Smooth muscle cell (in vitro differentiated cells): ENCODE measurements around the gene TMEM26. TPM values are rescaled to one million over a fixed set of nuclear protein-coding genes. Genes with fewer than 3 reads are reported as not detected.

ENCODE experiments used
- DNase-seq: peaks from one replicate; lab custom pipeline; 2025; ENCODE audit not compliant: unreplicated experiment; lab: John Stamatoyannopoulos, UW
- H2AFZ ChIP-seq: fragments of 200-600 bp; sonication (generic); 2 replicates; pipeline ENCODE4 v1.6.0; 2016; ENCODE audit warnings: antibody characterized with exemption, low read depth, mild to moderate bottlenecking
- H3F3A ChIP-seq: fragments of 200-600 bp; sonication (generic); 2 replicates; pipeline ENCODE4 v1.6.0; 2017; ENCODE audit warnings: antibody characterized with exemption, low read depth
- H3K27ac ChIP-seq: fragments of 200-600 bp; sonication (generic); 2 replicates; pipeline ENCODE4 v1.5.1; 2016; ENCODE audit warnings: low read depth, mild to moderate bottlenecking
- H3K27me3 ChIP-seq: fragments of 200-600 bp; sonication (generic); 2 replicates; pipeline ENCODE4 v1.6.1; 2016; ENCODE audit warnings: low read depth, mild to moderate bottlenecking
- H3K36me3 ChIP-seq: fragments of 200-600 bp; sonication (generic); 2 replicates; pipeline ENCODE4 v1.5.1; 2016; ENCODE audit warnings: low read depth
- H3K4me1 ChIP-seq: fragments of 200-600 bp; sonication (generic); 2 replicates; pipeline ENCODE4 v1.5.1; 2016; ENCODE audit warnings: low read depth
- H3K4me2 ChIP-seq: fragments of 200-600 bp; sonication (generic); 2 replicates; pipeline ENCODE4 v1.6.0; 2016; ENCODE audit warnings: mild to moderate bottlenecking
- H3K4me3 ChIP-seq: fragments of 200-600 bp; sonication (generic); 2 replicates; pipeline ENCODE4 v1.5.1; 2016; ENCODE audit warnings: mild to moderate bottlenecking
- H3K79me2 ChIP-seq: fragments of 200-600 bp; sonication (generic); 2 replicates; pipeline ENCODE4 v1.6.0; 2016; ENCODE audit warnings: low read depth, mild to moderate bottlenecking
- H3K9ac ChIP-seq: fragments of 200-600 bp; sonication (generic); 2 replicates; pipeline ENCODE4 v1.6.0; 2016; ENCODE audit warnings: low read depth
- H3K9me3 ChIP-seq: fragments of 200-600 bp; sonication (generic); replicated peaks from 2 replicates; pipeline ENCODE4 v1.5.1; 2016; ENCODE audit warnings: low read depth
- H4K20me1 ChIP-seq: fragments of 200-600 bp; sonication (generic); 2 replicates; pipeline ENCODE4 v1.6.0; 2016; ENCODE audit warnings: low read depth
- WGBS: methylation state at CpG from one replicate; pipeline ENCODE4 v1.1.7; 2016; ENCODE audit warnings: low lambda C conversion rate; 5-methylcytosine and 5-hydroxymethylcytosine counted together
- polyA plus RNA-seq: library from polyadenylated mRNA; unstranded; fragments of >200 nt; fragmentation: Nextera tagmentation; extraction: Ambion mirVana; gene quantifications from 2 replicates; pipeline ENCODE4 v1.2.1, GENCODE V29; 2016
- total RNA-seq: library from RNA; depleted of rRNA; stranded (reverse); fragments of >200 nt; gene quantifications from 2 replicates; pipeline ENCODE4 v1.2.3, GENCODE V29; 2014
- TF ChIP-seq, protein P1 (sequence below): fragments of 200-600 bp; sonication (generic); IDR thresholded peaks from 2 replicates; pipeline ENCODE4 v1.5.1; 2017; ENCODE audit warnings: borderline replicate concordance, mild to moderate bottlenecking, antibody characterized with exemption; ENCODE audit not compliant: insufficient read depth, poor library complexity, severe bottlenecking

Gene TMEM26
- total and polyA plus RNA-seq, 2 experiments from 2014 or later = not detected

DNA sequence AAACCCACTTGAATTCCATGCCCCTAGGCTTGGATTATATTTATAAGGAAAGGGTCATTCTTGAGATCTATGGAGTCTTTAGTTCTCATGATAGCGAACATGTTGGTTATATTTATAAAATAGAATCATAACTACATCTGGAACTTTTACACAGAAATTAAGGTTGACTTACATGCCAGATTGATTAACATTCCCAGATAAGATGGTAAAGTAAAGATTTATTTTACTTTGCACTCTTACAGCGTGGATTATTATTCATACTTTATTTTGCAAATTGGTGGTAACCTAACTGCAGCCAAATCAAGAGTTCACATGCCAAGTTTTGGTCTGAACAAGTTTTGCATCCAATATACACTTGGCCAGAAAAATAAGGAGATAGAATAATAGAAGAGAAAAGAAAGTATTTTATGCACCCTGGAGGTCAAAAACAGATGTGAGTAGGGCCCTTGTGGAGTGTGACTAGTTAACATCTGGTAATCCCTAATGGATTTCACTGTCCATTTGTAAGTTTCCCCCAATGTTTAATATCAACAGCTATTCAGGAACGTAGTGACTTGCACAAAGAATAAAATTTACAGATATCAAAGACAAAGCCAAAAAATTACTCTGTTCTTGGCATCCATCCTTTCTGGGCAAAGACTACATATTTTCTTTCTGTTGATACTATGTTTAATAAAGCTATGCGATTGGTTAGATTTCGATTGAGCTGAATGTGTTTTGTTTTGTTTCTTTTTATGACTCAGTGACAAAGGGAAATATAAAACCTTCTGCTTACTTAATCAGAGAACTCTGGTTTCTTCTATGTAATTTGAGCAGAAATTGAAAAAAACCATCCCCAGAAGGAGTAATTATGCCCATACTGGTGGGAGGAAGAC lies 10.1 kb upstream of the TMEM26 start:
- Histone ChIP-seq H3K79me2 (no peaks in the 10 kb centered on the region), H3K4me1 (no peaks in the 10 kb centered on the region), H3F3A (no peaks in the 10 kb centered on the region), H3K9ac (no peak overlapping the region), H3K4me2 (no peak overlapping the region), H3K4me3 (no peak overlapping the region), H4K20me1 (no peaks in the 10 kb centered on the region), H3K9me3 (no peaks in the 10 kb centered on the region), H2AFZ (no peak overlapping the region), H3K27ac (no peak overlapping the region), H3K36me3 (no peaks in the 10 kb centered on the region), H3K27me3 (no peaks in the 10 kb centered on the region)
- no peak for DNase-seq
- 88% methylated on average over 5 of the region's 5 CpGs for WGBS
- TF ChIP-seq, protein P1, sequence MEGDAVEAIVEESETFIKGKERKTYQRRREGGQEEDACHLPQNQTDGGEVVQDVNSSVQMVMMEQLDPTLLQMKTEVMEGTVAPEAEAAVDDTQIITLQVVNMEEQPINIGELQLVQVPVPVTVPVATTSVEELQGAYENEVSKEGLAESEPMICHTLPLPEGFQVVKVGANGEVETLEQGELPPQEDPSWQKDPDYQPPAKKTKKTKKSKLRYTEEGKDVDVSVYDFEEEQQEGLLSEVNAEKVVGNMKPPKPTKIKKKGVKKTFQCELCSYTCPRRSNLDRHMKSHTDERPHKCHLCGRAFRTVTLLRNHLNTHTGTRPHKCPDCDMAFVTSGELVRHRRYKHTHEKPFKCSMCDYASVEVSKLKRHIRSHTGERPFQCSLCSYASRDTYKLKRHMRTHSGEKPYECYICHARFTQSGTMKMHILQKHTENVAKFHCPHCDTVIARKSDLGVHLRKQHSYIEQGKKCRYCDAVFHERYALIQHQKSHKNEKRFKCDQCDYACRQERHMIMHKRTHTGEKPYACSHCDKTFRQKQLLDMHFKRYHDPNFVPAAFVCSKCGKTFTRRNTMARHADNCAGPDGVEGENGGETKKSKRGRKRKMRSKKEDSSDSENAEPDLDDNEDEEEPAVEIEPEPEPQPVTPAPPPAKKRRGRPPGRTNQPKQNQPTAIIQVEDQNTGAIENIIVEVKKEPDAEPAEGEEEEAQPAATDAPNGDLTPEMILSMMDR = no peak

DNA sequence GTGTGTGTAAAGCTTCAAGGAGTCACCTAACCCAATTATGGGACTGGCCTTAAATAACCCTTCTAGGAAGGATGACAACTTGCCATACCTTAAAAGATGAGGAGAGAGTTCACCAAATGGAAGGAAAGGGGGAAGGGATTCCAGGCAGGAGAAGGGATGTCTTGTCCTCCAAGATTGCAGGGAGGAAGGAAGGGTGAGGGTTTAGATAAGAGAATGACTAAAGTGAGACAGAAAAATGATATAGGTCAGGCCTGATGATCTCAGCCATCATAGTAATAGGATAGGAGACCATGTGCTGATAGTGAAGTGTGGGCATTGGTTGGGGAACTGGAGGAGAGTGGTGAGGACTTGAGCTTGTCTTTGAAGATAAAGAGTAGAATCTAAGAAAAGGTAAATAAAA lies 7.7 kb upstream of the TMEM26 start:
- no peaks in the 10 kb centered on the region for H3K36me3 ChIP-seq

DNA sequence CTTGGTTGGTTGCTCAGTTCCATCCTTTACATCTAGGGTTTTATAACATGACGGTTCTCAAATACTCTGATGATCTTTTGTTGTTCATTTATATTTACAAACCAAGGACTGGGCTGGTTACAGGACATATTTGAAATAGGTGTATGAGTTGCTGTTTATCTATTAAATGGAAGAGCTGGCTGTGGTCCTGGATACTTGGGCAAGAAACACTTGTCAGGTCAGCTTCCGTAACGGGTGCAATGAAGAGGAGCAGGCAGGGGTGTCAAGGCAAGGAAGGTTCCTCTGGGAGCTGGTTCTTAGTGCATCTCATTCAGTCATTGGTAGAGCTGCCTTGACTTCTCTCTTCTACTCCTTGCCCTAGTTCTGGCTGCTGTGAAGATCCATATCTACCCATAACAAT lies 4.8 kb upstream of the TMEM26 start:
- WGBS = 90% methylated on average over 3 of the region's 3 CpGs

More for the DNA sequence above, 7.7 kb upstream of the TMEM26 start:
- Histone ChIP-seq H3K4me3 (no peak overlapping the region), H3K27me3 (peaks cover 11% of the 10 kb centered on the region), H3K9me3 (no peaks in the 10 kb centered on the region), H4K20me1 (no peaks in the 10 kb centered on the region), H2AFZ (no peak overlapping the region), H3F3A (no peaks in the 10 kb centered on the region), H3K4me1 (no peaks in the 10 kb centered on the region), H3K9ac (no peak overlapping the region), H3K27ac (no peak overlapping the region), H3K79me2 (no peaks in the 10 kb centered on the region), H3K4me2 (no peak overlapping the region)
- TF ChIP-seq, protein P1 = no peak
- no peak for DNase-seq

More for the DNA sequence above, 4.8 kb upstream of the TMEM26 start:
- Histone ChIP-seq H3F3A (no peaks in the 10 kb centered on the region), H3K4me3 (no peak overlapping the region), H4K20me1 (no peaks in the 10 kb centered on the region), H3K27me3 (peaks cover 34% of the 10 kb centered on the region), H3K27ac (no peak overlapping the region), H2AFZ (no peak overlapping the region), H3K9ac (no peak overlapping the region), H3K9me3 (no peaks in the 10 kb centered on the region), H3K4me1 (no peaks in the 10 kb centered on the region), H3K36me3 (no peaks in the 10 kb centered on the region), H3K4me2 (no peak overlapping the region), H3K79me2 (no peaks in the 10 kb centered on the region)
- no peak for DNase-seq
- TF ChIP-seq, protein P1 = no peak
